ENCODE measurements around the gene FOXJ3.

Gene FOXJ3

GRCh38 chr1:42181687-42182086 lies 153.3 kb downstream of the FOXJ3 start:
- no peak for DNase-seq (ENCODE audit: low read depth, low spot score)
- no peak overlapping the region for H3K9ac ChIP-seq (ENCODE audit: insufficient read length, low read depth)
- no peaks in the 10 kb centered on the region for H3K4me1 ChIP-seq (ENCODE audit: insufficient read depth, insufficient read length)
- H3K27me3 ChIP-seq (ENCODE audit: insufficient read depth, insufficient read length): no peaks in the 10 kb centered on the region
- H3K4me3 ChIP-seq (ENCODE audit: insufficient read length, low read depth): no peak overlapping the region
- H3K9me3 ChIP-seq (ENCODE audit: insufficient read depth, low read length): no peaks in the 10 kb centered on the region
- TF ChIP-seq YY1 (IDR thresholded peaks at IDR 0.05; ENCODE audit: insufficient read depth, insufficient read length) (no peak), ZNF274 (IDR thresholded peaks at IDR 0.05; ENCODE audit: low read depth, low read length) (no peak), SUZ12 (IDR thresholded peaks at IDR 0.05; ENCODE audit: extremely low read depth, insufficient read depth, insufficient read length) (no peak)
- peaks cover 51% of the 10 kb centered on the region for H3K36me3 ChIP-seq (ENCODE audit: insufficient read depth, insufficient read length, low read length)

GRCh38 chr1:42179900-42180329 lies 155.1 kb downstream of the FOXJ3 start:
- H3K4me1 ChIP-seq (ENCODE audit: insufficient read depth, insufficient read length): no peaks in the 10 kb centered on the region
- TF ChIP-seq SUZ12 (IDR thresholded peaks at IDR 0.05; ENCODE audit: extremely low read depth, insufficient read depth, insufficient read length) (no peak), YY1 (IDR thresholded peaks at IDR 0.05; ENCODE audit: insufficient read depth, insufficient read length) (no peak), ZNF274 (IDR thresholded peaks at IDR 0.05; ENCODE audit: low read depth, low read length) (no peak)
- no peak overlapping the region for H3K9ac ChIP-seq (ENCODE audit: insufficient read length, low read depth)
- no peaks in the 10 kb centered on the region for H3K27me3 ChIP-seq (ENCODE audit: insufficient read depth, insufficient read length)
- H3K36me3 ChIP-seq (ENCODE audit: insufficient read depth, insufficient read length, low read length): peaks cover 49% of the 10 kb centered on the region
- no peak overlapping the region for H3K4me3 ChIP-seq (ENCODE audit: insufficient read length, low read depth)
- no peak for DNase-seq (ENCODE audit: low read depth, low spot score)
- no peaks in the 10 kb centered on the region for H3K9me3 ChIP-seq (ENCODE audit: insufficient read depth, low read length)

GRCh38 chr1:42179275-42179674 lies 155.8 kb downstream of the FOXJ3 start:
- DNase-seq (ENCODE audit: low read depth, low spot score): no peak
- TF ChIP-seq SUZ12 (IDR thresholded peaks at IDR 0.05; ENCODE audit: extremely low read depth, insufficient read depth, insufficient read length): no peak
- TF ChIP-seq YY1 (IDR thresholded peaks at IDR 0.05; ENCODE audit: insufficient read depth, insufficient read length): no peak
- TF ChIP-seq ZNF274 (IDR thresholded peaks at IDR 0.05; ENCODE audit: low read depth, low read length): no peak
- no peak overlapping the region for H3K4me3 ChIP-seq (ENCODE audit: insufficient read length, low read depth)
- H3K9ac ChIP-seq (ENCODE audit: insufficient read length, low read depth): no peak overlapping the region
- H3K36me3 ChIP-seq (ENCODE audit: insufficient read depth, insufficient read length, low read length): peaks cover 43% of the 10 kb centered on the region
- no peaks in the 10 kb centered on the region for H3K9me3 ChIP-seq (ENCODE audit: insufficient read depth, low read length)
- no peaks in the 10 kb centered on the region for H3K27me3 ChIP-seq (ENCODE audit: insufficient read depth, insufficient read length)
- no peaks in the 10 kb centered on the region for H3K4me1 ChIP-seq (ENCODE audit: insufficient read depth, insufficient read length)

GRCh38 chr1:42178249-42178648 lies 156.8 kb downstream of the FOXJ3 start:
- H3K9ac ChIP-seq (ENCODE audit: insufficient read length, low read depth): no peak overlapping the region
- DNase-seq (ENCODE audit: low read depth, low spot score): no peak
- H3K27me3 ChIP-seq (ENCODE audit: insufficient read depth, insufficient read length): no peaks in the 10 kb centered on the region
- no peak overlapping the region for H3K4me3 ChIP-seq (ENCODE audit: insufficient read length, low read depth)
- no peaks in the 10 kb centered on the region for H3K9me3 ChIP-seq (ENCODE audit: insufficient read depth, low read length)
- no peaks in the 10 kb centered on the region for H3K4me1 ChIP-seq (ENCODE audit: insufficient read depth, insufficient read length)
- TF ChIP-seq ZNF274 (IDR thresholded peaks at IDR 0.05; ENCODE audit: low read depth, low read length) (no peak), YY1 (IDR thresholded peaks at IDR 0.05; ENCODE audit: insufficient read depth, insufficient read length) (no peak), SUZ12 (IDR thresholded peaks at IDR 0.05; ENCODE audit: extremely low read depth, insufficient read depth, insufficient read length) (no peak)
- H3K36me3 ChIP-seq (ENCODE audit: insufficient read depth, insufficient read length, low read length): peaks cover 37% of the 10 kb centered on the region

GRCh38 chr1:42177541-42177981 lies 157.5 kb downstream of the FOXJ3 start:
- no peaks in the 10 kb centered on the region for H3K27me3 ChIP-seq (ENCODE audit: insufficient read depth, insufficient read length)
- no peak overlapping the region for H3K4me3 ChIP-seq (ENCODE audit: insufficient read length, low read depth)
- peaks cover 37% of the 10 kb centered on the region for H3K36me3 ChIP-seq (ENCODE audit: insufficient read depth, insufficient read length, low read length)
- no peak overlapping the region for H3K9ac ChIP-seq (ENCODE audit: insufficient read length, low read depth)
- no peak for DNase-seq (ENCODE audit: low read depth, low spot score)
- H3K9me3 ChIP-seq (ENCODE audit: insufficient read depth, low read length): no peaks in the 10 kb centered on the region
- peaks cover 7% of the 10 kb centered on the region for H3K4me1 ChIP-seq (ENCODE audit: insufficient read depth, insufficient read length)
- TF ChIP-seq SUZ12 (IDR thresholded peaks at IDR 0.05; ENCODE audit: extremely low read depth, insufficient read depth, insufficient read length) (no peak), ZNF274 (IDR thresholded peaks at IDR 0.05; ENCODE audit: low read depth, low read length) (no peak), YY1 (IDR thresholded peaks at IDR 0.05; ENCODE audit: insufficient read depth, insufficient read length) (no peak)

- peak; percentile 49 for DNase-seq (ENCODE audit: low read depth, low spot score)
- H3K4me1 ChIP-seq (ENCODE audit: insufficient read depth, insufficient read length): peaks cover 9% of the 10 kb centered on the region
Measured at GRCh38 chr1:42176902-42177519, 158.0 kb downstream of the FOXJ3 start.

GRCh38 chr1:42175314-42176054 lies 159.6 kb downstream of the FOXJ3 start:
- no peak overlapping the region for H3K9ac ChIP-seq (ENCODE audit: insufficient read length, low read depth)
- H3K27me3 ChIP-seq (ENCODE audit: insufficient read depth, insufficient read length): no peaks in the 10 kb centered on the region
- TF ChIP-seq YY1 (IDR thresholded peaks at IDR 0.05; ENCODE audit: insufficient read depth, insufficient read length) (no peak), ZNF274 (IDR thresholded peaks at IDR 0.05; ENCODE audit: low read depth, low read length) (no peak), SUZ12 (IDR thresholded peaks at IDR 0.05; ENCODE audit: extremely low read depth, insufficient read depth, insufficient read length) (no peak)
- peaks cover 17% of the 10 kb centered on the region for H3K4me1 ChIP-seq (ENCODE audit: insufficient read depth, insufficient read length)
- no peak overlapping the region for H3K4me3 ChIP-seq (ENCODE audit: insufficient read length, low read depth)
- no peaks in the 10 kb centered on the region for H3K9me3 ChIP-seq (ENCODE audit: insufficient read depth, low read length)
- DNase-seq (ENCODE audit: low read depth, low spot score): no peak
- H3K36me3 ChIP-seq (ENCODE audit: insufficient read depth, insufficient read length, low read length): peaks cover 23% of the 10 kb centered on the region

More at GRCh38 chr1:42176902-42177519, 158.0 kb downstream of the FOXJ3 start:
- Histone ChIP-seq H3K4me3 (ENCODE audit: insufficient read length, low read depth) (no peak overlapping the region), H3K27me3 (ENCODE audit: insufficient read depth, insufficient read length) (no peaks in the 10 kb centered on the region), H3K9me3 (ENCODE audit: insufficient read depth, low read length) (no peaks in the 10 kb centered on the region), H3K9ac (ENCODE audit: insufficient read length, low read depth) (no peak overlapping the region), H3K36me3 (ENCODE audit: insufficient read depth, insufficient read length, low read length) (peaks cover 34% of the 10 kb centered on the region)
- no peak for TF ChIP-seq ZNF274 (IDR thresholded peaks at IDR 0.05; ENCODE audit: low read depth, low read length)
- no peak for TF ChIP-seq SUZ12 (IDR thresholded peaks at IDR 0.05; ENCODE audit: extremely low read depth, insufficient read depth, insufficient read length)
- TF ChIP-seq YY1 (IDR thresholded peaks at IDR 0.05; ENCODE audit: insufficient read depth, insufficient read length): no peak
